SU-DHL-6 (cell line): ENCODE measurements around the gene UBE2R2.

Experiments used
- CTCF ChIP-seq: fragments of 200-600 bp; sonication (generic); IDR thresholded peaks from one replicate; pipeline ENCODE4 v1.5.1; 2017; ENCODE audit warnings: antibody characterized with exemption, mild to moderate bottlenecking, low read length, moderate library complexity; ENCODE audit not compliant: insufficient read depth, poor library complexity, severe bottlenecking
- EZH2phosphoT487 ChIP-seq: fragments of 200-600 bp; sonication (generic), shearing (Covaris generic); conservative IDR thresholded peaks from 2 replicates; pipeline ENCODE4 v1.6.1; 2018; ENCODE audit warnings: mild to moderate bottlenecking, antibody characterized with exemption, low read length, moderate library complexity, mixed read lengths

DNA sequence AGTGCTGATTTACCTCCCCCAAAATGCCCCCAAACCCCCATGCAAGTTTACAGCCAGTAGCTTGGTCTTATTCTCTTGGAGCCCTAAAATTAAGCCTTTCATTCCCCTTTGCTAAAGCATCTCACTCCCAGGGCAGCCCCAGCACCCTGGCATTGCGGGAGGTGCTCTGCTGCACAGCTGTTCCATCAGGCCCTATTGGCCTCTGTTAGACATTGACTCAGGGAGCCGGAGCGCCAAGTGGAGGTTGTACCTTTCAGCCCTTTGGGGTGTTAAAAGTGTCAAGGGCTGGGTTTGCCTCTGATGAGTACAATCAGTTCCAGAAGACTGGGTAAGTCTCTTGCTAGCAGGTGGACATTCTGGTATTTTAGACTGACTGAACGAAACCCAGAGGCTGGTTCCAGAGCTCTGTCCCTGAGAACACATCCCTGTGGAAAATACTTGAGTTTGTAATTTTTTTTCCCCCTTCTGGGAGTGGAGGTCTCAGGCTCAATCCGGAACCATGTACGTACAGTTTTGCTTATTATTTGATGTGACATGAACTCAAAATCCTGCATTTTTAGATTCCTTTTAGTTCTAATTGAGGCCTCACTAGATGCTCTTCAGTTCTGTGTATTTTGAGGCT, 102.4 kb downstream of the UBE2R2 start:
- TF ChIP-seq CTCF (no peak), EZH2phosphoT487 (no peak)
